Loucy (cell line): Measurements from ENCODE around the gene UMODL1.

Experiments used
- EZH2phosphoT487 ChIP-seq: fragments of 200-600 bp; IDR thresholded peaks from 2 replicates; pipeline ENCODE4 v1.6.1; 2018; ENCODE audit warnings: antibody characterized with exemption, mild to moderate bottlenecking, moderate library complexity, borderline replicate concordance
- TF ChIP-seq, protein P1 (sequence below): fragments of 200-600 bp; sonication (generic); conservative IDR thresholded peaks from 2 replicates; pipeline ENCODE4 v1.5.1; 2014; ENCODE audit warnings: mild to moderate bottlenecking, antibody characterized with exemption, low read length

- TF ChIP-seq, protein P1, sequence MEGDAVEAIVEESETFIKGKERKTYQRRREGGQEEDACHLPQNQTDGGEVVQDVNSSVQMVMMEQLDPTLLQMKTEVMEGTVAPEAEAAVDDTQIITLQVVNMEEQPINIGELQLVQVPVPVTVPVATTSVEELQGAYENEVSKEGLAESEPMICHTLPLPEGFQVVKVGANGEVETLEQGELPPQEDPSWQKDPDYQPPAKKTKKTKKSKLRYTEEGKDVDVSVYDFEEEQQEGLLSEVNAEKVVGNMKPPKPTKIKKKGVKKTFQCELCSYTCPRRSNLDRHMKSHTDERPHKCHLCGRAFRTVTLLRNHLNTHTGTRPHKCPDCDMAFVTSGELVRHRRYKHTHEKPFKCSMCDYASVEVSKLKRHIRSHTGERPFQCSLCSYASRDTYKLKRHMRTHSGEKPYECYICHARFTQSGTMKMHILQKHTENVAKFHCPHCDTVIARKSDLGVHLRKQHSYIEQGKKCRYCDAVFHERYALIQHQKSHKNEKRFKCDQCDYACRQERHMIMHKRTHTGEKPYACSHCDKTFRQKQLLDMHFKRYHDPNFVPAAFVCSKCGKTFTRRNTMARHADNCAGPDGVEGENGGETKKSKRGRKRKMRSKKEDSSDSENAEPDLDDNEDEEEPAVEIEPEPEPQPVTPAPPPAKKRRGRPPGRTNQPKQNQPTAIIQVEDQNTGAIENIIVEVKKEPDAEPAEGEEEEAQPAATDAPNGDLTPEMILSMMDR: no peak
- TF ChIP-seq EZH2phosphoT487: no peak
These were observed 11.0 kb upstream of the UMODL1 start for GRCh38 chr21:42060166-42060565.
